Uterine smooth muscle cell (primary cell): ENCODE results near the gene FBXL7. TPM values are rescaled to one million over a fixed set of nuclear protein-coding genes. Genes with fewer than 3 reads are reported as not detected.

ENCODE experiments used
- total RNA-seq: library from RNA; depleted of rRNA; stranded (reverse); fragments of >200 nt; gene quantifications from 2 replicates; pipeline ENCODE4 v1.2.3, GENCODE V29; 2014

The FBXL7 gene
- total RNA-seq: 3.0 and 4.2 TPM in 2 replicates

DNA sequence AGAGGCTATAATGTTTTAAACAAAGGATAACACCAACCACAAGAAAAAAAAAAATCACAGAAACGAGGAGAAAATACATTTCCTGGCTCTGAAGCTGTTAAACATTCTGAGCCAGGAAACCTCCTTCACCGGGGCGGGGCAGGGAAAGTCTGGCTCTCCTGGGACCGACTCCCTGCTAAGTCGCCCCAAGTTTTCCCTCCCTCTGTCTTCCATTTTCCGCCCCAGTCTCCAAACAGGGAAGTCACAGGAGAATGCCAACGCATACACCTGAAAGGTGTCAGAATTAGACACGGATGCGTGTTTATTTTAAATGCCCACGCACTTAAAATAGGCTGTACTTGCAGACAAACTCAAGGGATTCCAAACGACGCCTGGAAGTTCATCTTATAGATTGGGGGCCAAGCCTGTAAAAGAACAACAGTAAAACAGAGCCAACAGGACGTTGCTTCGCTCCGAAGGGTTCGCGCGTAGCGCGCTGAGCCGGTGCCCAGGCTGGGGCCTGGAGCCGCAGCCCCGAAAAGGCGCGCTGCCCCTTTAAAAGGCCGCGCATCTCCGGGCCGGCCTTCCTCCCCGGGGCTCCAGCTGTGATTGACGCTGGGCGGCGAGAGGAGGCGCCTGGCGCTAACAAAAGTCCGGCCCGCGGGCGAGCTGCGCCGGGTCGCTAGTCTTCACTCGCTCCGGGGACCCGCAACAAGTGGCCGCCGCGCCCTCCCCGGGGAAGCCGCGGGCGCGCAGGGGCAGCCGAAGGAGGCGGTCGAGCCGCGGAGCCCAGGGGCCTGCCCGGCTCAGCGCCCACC, at the start of gene FBXL7:
TSS of gene FBXL7 (plus strand) at position 653 of the 797 bp plus-strand sequence.

